OCI-LY1 (cell line): ENCODE measurements around the gene MLLT3.

Experiments used
- CTCF ChIP-seq: fragments of 200-600 bp; sonication (generic), shearing (Covaris generic); IDR thresholded peaks from 2 replicates; pipeline ENCODE4 v1.5.1; 2017; ENCODE audit warnings: mild to moderate bottlenecking, antibody characterized with exemption, low read length, moderate library complexity, mixed read lengths
- EZH2 ChIP-seq: fragments of 200-600 bp; sonication (generic), shearing (Covaris generic); IDR thresholded peaks from 2 replicates; pipeline ENCODE4 v1.8.0; 2017; ENCODE audit warnings: borderline replicate concordance, mixed run types, mild to moderate bottlenecking, antibody characterized with exemption, low read length, moderate library complexity, mixed read lengths

DNA sequence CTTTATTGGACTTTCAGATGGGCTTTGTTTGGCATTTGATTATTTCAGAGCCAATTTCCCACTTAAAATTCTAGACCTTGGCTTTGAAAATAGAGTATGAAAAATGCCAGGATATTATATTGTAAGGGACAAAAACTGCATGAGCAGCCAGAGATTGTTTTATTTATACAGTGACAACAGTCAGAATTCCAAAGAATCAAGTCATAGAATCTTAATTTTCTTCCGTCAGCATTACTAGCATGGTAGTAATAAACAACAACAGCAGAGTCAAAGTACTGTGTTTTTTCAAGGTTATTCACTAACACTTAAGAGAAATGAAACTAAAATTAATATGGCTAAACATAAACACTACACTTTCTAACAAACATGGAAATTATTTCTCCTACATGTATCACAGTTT lies 52.2 kb downstream of the MLLT3 start:
- no peak for TF ChIP-seq CTCF
- TF ChIP-seq EZH2 = no peak
